PC-3 (cell line): ENCODE results near the gene FKBP11. TPM values are rescaled to one million over a fixed set of nuclear protein-coding genes. Genes with fewer than 3 reads are reported as not detected.

Experiments used
- ATAC-seq: fragments of 200-7000 bp; cut with Tn5 transposase; 2 replicates; pipeline ENCODE4 v1.9.1; 2020; ENCODE audit warnings: mild to moderate bottlenecking, moderate library complexity
- BruUV-seq: library from RNA; stranded (reverse); fragments of 400-500 nt; replicated peaks from 2 replicates; lab custom pipeline; 2021; lab: Mats Ljungman, UMichigan
- CTCF ChIA-PET: fragments of 300-600 bp; sonication (Branson Sonifier 250); formaldehyde crosslinking; loops from one replicate; lab custom pipeline; 2022; ENCODE audit warnings: antibody characterized with exemption; lab: Charles Lee
- POLR2A ChIA-PET: fragments of 300-600 bp; sonication (Branson Sonifier 250); formaldehyde crosslinking; loops from one replicate; lab custom pipeline; 2022; ENCODE audit warnings: antibody characterized with exemption; ENCODE audit not compliant: unreplicated experiment; lab: Charles Lee
- DNase-seq: peaks from one replicate; pipeline ENCODE4 v3.0.0-alpha.2; 2015
- H2AFZ ChIP-seq: fragments of 300-600 bp; sonication (generic); 2 replicates; pipeline ENCODE4 v1.6.0; 2016; ENCODE audit warnings: antibody characterized with exemption, low read length
- H3F3A ChIP-seq: fragments of 300-600 bp; sonication (generic); one replicate; pipeline ENCODE4 v1.6.0; 2017; ENCODE audit warnings: antibody characterized with exemption, low read length, control low read depth, mild to moderate bottlenecking; ENCODE audit not compliant: unreplicated experiment
- H3K27ac ChIP-seq: fragments of 300-600 bp; sonication (generic); 2 replicates; pipeline ENCODE4 v1.5.1; 2016; ENCODE audit warnings: mild to moderate bottlenecking, low read length
- H3K27me3 ChIP-seq: fragments of 300-600 bp; sonication (generic); 2 replicates; pipeline ENCODE4 v1.6.1; 2016; ENCODE audit warnings: low read length, mixed read lengths
- H3K36me3 ChIP-seq: fragments of 300-600 bp; sonication (generic); 2 replicates; pipeline ENCODE4 v1.6.1; 2016; ENCODE audit warnings: low read depth, mixed run types, low read length, mixed read lengths
- H3K4me1 ChIP-seq: fragments of 300-600 bp; sonication (generic); 2 replicates; pipeline ENCODE4 v1.5.1; 2016; ENCODE audit warnings: low read length; ENCODE audit not compliant: insufficient read depth
- H3K4me2 ChIP-seq: fragments of 300-600 bp; sonication (generic); 2 replicates; pipeline ENCODE4 v1.6.0; 2016; ENCODE audit warnings: low read length
- H3K4me3 ChIP-seq: fragments of 300-600 bp; sonication (generic); 2 replicates; pipeline ENCODE4 v1.5.1; 2016; ENCODE audit warnings: mild to moderate bottlenecking, low read length, mixed read lengths
- H3K79me2 ChIP-seq: fragments of 300-600 bp; sonication (generic); 2 replicates; pipeline ENCODE4 v1.6.1; 2017; ENCODE audit warnings: low read length, mixed read lengths
- H3K9ac ChIP-seq: fragments of 300-600 bp; sonication (generic); 2 replicates; pipeline ENCODE4 v1.6.0; 2016; ENCODE audit warnings: mild to moderate bottlenecking, low read length
- H3K9me2 ChIP-seq: fragments of 300-600 bp; sonication (generic); replicated peaks from 2 replicates; pipeline ENCODE4 v1.6.1; 2016; ENCODE audit warnings: mixed run types, low read length, mixed read lengths
- H3K9me3 ChIP-seq: fragments of 300-600 bp; sonication (generic); 2 replicates; pipeline ENCODE4 v1.6.1; 2016; ENCODE audit warnings: low read length, mixed read lengths
- H4K20me1 ChIP-seq: fragments of 300-600 bp; sonication (generic); 2 replicates; pipeline ENCODE4 v1.6.1; 2016; ENCODE audit warnings: low read length, mixed read lengths
- EZH2 ChIP-seq: fragments of 300-600 bp; sonication (generic); IDR thresholded peaks from one replicate; pipeline ENCODE4 v1.6.1; 2017; ENCODE audit warnings: antibody characterized with exemption, mild to moderate bottlenecking, low read length; ENCODE audit not compliant: unreplicated experiment
- EZH2phosphoT487 ChIP-seq: fragments of 300-600 bp; sonication (generic); IDR thresholded peaks from 2 replicates; pipeline ENCODE4 v1.6.1; 2018; ENCODE audit warnings: mild to moderate bottlenecking, antibody characterized with exemption, low read length, borderline replicate concordance
- intact Hi-C: fragments of 100-400 bp; cut with micrococcal nuclease; formaldehyde crosslinking; loops from 2 replicates; pipeline ENCODE4 v1.9.0; 2023
- total RNA-seq: library from RNA; depleted of rRNA; stranded (reverse); fragments of >200 nt; gene quantifications from 2 replicates; pipeline ENCODE4 v1.2.3, GENCODE V29; 2014
- TF ChIP-seq, protein P1 (sequence below): fragments of 300-600 bp; sonication (generic); conservative IDR thresholded peaks from 2 replicates; pipeline ENCODE4 v1.5.1; 2017; ENCODE audit warnings: antibody characterized with exemption, low read depth, mild to moderate bottlenecking, low read length

FKBP11 gene
- total RNA-seq, 1 experiment from 2014 or later = 9.7 TPM

DNA sequence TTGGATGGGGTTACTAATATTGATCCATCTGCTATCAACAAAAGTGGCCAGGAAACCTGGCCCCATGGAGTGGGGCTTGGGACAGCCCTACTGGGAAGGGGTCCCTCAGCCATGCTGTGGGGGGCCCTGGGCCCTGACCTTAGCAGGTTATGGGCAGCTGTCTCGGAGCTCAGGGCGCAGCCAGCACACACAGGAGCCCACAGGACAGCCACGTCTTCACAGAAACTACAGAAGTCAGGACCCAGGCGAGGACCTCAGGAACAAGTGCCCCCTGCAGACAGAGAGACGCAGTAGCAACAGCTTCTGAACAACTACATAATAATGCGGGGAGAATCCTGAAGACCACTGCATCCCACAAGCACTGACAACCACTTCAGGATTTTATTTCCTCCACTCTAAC lies 11.9 kb upstream of the FKBP11 start:
- Histone ChIP-seq H3K4me1 (no peaks in the 10 kb centered on the region), H3K27me3 (no peaks in the 10 kb centered on the region), H3F3A (no peaks in the 10 kb centered on the region), H3K9ac (no peak overlapping the region), H4K20me1 (0 out of 2 replicates have a peak, but pooled peaks cover 5% of the 10 kb centered on the region), H3K4me2 (no peak overlapping the region), H3K36me3 (peaks cover 50% of the 10 kb centered on the region), H3K79me2 (peaks cover 6% of the 10 kb centered on the region), H3K27ac (no peak overlapping the region), H3K4me3 (no peak overlapping the region), H3K9me3 (no peaks in the 10 kb centered on the region), H2AFZ (no peak overlapping the region), H3K9me2 (no peaks in the 10 kb centered on the region)
- intact Hi-C loops = no loop called here
- CTCF ChIA-PET = no interaction called here
- POLR2A ChIA-PET = no interaction called here
- DNase-seq (no peak), ATAC-seq (0 out of 2 replicates have a peak, but pooled peaks have one; percentile 19)
- BruUV-seq = no TSS peak
- TF ChIP-seq EZH2 = no peak
- TF ChIP-seq, protein P1, sequence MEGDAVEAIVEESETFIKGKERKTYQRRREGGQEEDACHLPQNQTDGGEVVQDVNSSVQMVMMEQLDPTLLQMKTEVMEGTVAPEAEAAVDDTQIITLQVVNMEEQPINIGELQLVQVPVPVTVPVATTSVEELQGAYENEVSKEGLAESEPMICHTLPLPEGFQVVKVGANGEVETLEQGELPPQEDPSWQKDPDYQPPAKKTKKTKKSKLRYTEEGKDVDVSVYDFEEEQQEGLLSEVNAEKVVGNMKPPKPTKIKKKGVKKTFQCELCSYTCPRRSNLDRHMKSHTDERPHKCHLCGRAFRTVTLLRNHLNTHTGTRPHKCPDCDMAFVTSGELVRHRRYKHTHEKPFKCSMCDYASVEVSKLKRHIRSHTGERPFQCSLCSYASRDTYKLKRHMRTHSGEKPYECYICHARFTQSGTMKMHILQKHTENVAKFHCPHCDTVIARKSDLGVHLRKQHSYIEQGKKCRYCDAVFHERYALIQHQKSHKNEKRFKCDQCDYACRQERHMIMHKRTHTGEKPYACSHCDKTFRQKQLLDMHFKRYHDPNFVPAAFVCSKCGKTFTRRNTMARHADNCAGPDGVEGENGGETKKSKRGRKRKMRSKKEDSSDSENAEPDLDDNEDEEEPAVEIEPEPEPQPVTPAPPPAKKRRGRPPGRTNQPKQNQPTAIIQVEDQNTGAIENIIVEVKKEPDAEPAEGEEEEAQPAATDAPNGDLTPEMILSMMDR = peak; percentile 45
- no peak for TF ChIP-seq EZH2phosphoT487

DNA sequence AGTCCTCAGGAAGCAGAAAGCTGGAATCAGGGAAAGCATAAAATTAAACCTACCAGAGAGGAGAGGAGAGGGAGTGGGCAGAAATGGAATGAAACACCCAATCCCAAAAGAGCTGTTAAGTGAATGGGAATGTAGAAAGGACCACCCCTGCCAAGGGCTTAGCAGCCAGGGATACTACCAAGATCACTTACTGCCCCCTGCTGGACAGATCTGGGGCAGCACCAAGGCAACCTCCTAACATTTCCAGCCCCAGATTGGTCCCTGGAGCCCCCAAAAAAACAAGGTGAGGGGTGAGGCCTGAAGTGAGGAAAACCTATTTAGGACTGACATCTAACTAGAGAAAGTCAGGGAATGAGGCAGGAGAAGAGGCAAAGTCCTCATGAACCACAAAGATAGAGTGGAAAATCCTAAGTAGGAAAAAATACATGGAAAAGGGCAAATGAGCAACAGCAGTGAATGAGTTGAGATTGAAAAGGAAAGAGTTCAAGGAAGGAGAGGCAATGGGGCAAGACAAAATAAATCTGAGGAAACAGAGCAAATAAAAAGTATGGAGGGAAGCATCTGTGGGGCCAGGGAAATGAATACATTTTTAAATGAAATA lies 11.2 kb upstream of the FKBP11 start:
- Histone ChIP-seq H3F3A (no peaks in the 10 kb centered on the region), H3K27ac (no peak overlapping the region), H3K9me2 (no peaks in the 10 kb centered on the region), H3K4me2 (no peak overlapping the region), H3K4me1 (no peaks in the 10 kb centered on the region), H3K36me3 (peaks cover 52% of the 10 kb centered on the region), H3K9me3 (no peaks in the 10 kb centered on the region), H3K9ac (no peak overlapping the region), H2AFZ (no peak overlapping the region), H3K27me3 (no peaks in the 10 kb centered on the region), H4K20me1 (0 out of 2 replicates have a peak, but pooled peaks cover 5% of the 10 kb centered on the region), H3K79me2 (no peaks in the 10 kb centered on the region), H3K4me3 (no peak overlapping the region)
- intact Hi-C loops = loop anchor here (1.0 kb wide), 1 partner anchor 83 kb away; no protein-coding TSS in a partner anchor
- DNase-seq (peak; percentile 76), ATAC-seq (peak; percentile 79)
- TSS peak; percentile 26 for BruUV-seq
- CTCF ChIA-PET = interaction anchor here (0.6 kb wide), 2 partner anchors 21 to 84 kb away, joined by 5 to 6 read pairs; partner anchors contain the start of genes ARF3 and DDX23
- TF ChIP-seq, protein P1 = peak; percentile 94
- no peak for TF ChIP-seq EZH2phosphoT487
- POLR2A ChIA-PET = no interaction called here

GRCh38 chr12:48934312-48934706 lies 9.0 kb upstream of the FKBP11 start:
- 0 out of 2 replicates have a peak, but pooled peaks cover 5% of the 10 kb centered on the region for H4K20me1 ChIP-seq
- DNase-seq (peak; percentile 18), ATAC-seq (no peak)
- no peak overlapping the region for H3K4me3 ChIP-seq
- no peak overlapping the region for H3K27ac ChIP-seq
- TF ChIP-seq, protein P1 = peak; percentile 61
- TF ChIP-seq EZH2 (no peak), EZH2phosphoT487 (no peak)
- H3K36me3 ChIP-seq = peaks cover 51% of the 10 kb centered on the region
- no peak overlapping the region for H2AFZ ChIP-seq
- POLR2A ChIA-PET = no interaction called here
- CTCF ChIA-PET = no interaction called here
- H3K79me2 ChIP-seq = no peaks in the 10 kb centered on the region
- no peaks in the 10 kb centered on the region for H3K27me3 ChIP-seq
- H3K4me1 ChIP-seq = no peaks in the 10 kb centered on the region
- intact Hi-C loops = loop anchor here (5.0 kb wide), 1 partner anchor 63 kb away; the partner anchor contains the start of gene DDN
- no TSS peak for BruUV-seq
- no peaks in the 10 kb centered on the region for H3K9me3 ChIP-seq
- H3F3A ChIP-seq = no peaks in the 10 kb centered on the region
- no peak overlapping the region for H3K4me2 ChIP-seq
- H3K9ac ChIP-seq = no peak overlapping the region
- no peaks in the 10 kb centered on the region for H3K9me2 ChIP-seq
